Measurements from ENCODE around the gene STC2.
A peak's percentile ranks its signal among the peaks of the same experiment; 100 is the strongest.

The STC2 gene

GRCh38 chr5:173294673-173295320, 33.4 kb downstream of the STC2 start:
- Histone ChIP-seq H3K27ac (ENCODE audit: low read depth, low read length) (no peak overlapping the region), H4K20me1 (ENCODE audit: control insufficient read depth, insufficient read depth, low read depth, low read length) (no peaks in the 10 kb centered on the region), H3K4me2 (ENCODE audit: low read length) (peak overlapping the region; percentile 51), H3K27me3 (ENCODE audit: control insufficient read depth, low read length) (peaks cover 29% of the 10 kb centered on the region), H3K4me1 (ENCODE audit: control insufficient read depth, low read length) (peaks cover 8% of the 10 kb centered on the region), H3F3A (ENCODE audit: control insufficient read depth, insufficient read depth) (no peaks in the 10 kb centered on the region), H3K36me3 (ENCODE audit: control insufficient read depth, low read length) (no peaks in the 10 kb centered on the region), H3K9me2 (replicated peaks; ENCODE audit: control insufficient read depth, low read length) (no peaks in the 10 kb centered on the region), H3K4me3 (ENCODE audit: low read length) (no peak overlapping the region), H3K9me3 (ENCODE audit: control insufficient read depth, insufficient read depth, low read length) (no peaks in the 10 kb centered on the region), H3K79me2 (ENCODE audit: control insufficient read depth, low read length) (no peaks in the 10 kb centered on the region)
- no peak for TF ChIP-seq EZH2phosphoT487 (IDR thresholded peaks at IDR 0.05; ENCODE audit: borderline replicate concordance, low read length)
- TF ChIP-seq, protein P1, sequence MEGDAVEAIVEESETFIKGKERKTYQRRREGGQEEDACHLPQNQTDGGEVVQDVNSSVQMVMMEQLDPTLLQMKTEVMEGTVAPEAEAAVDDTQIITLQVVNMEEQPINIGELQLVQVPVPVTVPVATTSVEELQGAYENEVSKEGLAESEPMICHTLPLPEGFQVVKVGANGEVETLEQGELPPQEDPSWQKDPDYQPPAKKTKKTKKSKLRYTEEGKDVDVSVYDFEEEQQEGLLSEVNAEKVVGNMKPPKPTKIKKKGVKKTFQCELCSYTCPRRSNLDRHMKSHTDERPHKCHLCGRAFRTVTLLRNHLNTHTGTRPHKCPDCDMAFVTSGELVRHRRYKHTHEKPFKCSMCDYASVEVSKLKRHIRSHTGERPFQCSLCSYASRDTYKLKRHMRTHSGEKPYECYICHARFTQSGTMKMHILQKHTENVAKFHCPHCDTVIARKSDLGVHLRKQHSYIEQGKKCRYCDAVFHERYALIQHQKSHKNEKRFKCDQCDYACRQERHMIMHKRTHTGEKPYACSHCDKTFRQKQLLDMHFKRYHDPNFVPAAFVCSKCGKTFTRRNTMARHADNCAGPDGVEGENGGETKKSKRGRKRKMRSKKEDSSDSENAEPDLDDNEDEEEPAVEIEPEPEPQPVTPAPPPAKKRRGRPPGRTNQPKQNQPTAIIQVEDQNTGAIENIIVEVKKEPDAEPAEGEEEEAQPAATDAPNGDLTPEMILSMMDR (IDR thresholded peaks at IDR 0.05; ENCODE audit: low read depth, low read length, poor library complexity, severe bottlenecking): no peak

DNA sequence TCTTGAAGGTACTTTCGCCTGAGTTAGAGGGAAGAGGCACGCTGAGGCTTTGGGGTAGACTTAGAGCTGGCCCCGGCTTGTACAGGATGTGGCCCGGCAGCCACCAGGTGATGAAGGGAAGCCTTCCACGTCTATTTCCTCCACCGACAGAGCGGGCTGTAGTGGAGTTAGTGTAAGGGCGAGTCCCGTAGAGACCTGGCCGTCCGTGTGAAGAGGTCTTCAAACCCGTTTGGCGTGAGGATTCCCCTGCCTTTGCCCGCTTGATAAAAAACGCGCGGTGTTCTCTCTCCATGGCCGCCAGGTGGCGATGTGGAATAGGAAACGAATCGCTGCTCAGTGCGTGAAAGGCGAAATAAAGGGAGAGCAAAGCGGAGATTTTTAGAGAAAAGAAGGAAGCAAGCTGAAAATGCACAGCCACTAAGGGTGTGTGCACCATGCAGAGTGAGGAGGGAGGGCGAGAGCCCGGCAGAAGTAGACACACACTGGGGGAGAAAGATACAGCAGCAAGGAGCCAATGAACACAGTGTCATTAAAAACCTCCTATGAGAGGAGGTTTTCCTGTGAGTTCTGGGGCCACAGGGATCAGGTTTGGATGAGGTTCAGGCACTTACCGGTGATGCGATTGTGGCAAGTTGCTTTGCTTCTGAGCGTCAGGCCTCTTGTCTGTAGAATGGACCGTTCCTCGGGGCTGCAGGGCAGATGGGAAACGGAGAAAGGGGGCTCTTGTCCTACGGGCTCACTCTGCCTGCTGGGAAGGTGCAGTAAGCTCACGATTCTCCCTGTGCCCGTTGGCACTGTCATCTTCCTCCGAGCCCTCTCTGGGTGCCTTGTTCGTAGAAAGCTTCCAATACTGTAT, 34.2 kb downstream of the STC2 start:
- no peaks in the 10 kb centered on the region for H4K20me1 ChIP-seq (ENCODE audit: control insufficient read depth, insufficient read depth, low read depth, low read length)
- TF ChIP-seq, protein P1 (IDR thresholded peaks at IDR 0.05; ENCODE audit: low read depth, low read length, poor library complexity, severe bottlenecking): peak; percentile 96
- no peak for TF ChIP-seq EZH2phosphoT487 (IDR thresholded peaks at IDR 0.05; ENCODE audit: borderline replicate concordance, low read length)
- no peaks in the 10 kb centered on the region for H3F3A ChIP-seq (ENCODE audit: control insufficient read depth, insufficient read depth)
- no peaks in the 10 kb centered on the region for H3K9me3 ChIP-seq (ENCODE audit: control insufficient read depth, insufficient read depth, low read length)
- peak overlapping the region; percentile 51 for H3K4me2 ChIP-seq (ENCODE audit: low read length)
- H3K36me3 ChIP-seq (ENCODE audit: control insufficient read depth, low read length): no peaks in the 10 kb centered on the region
- no peak overlapping the region for H3K27ac ChIP-seq (ENCODE audit: low read depth, low read length)
- peaks cover 30% of the 10 kb centered on the region for H3K27me3 ChIP-seq (ENCODE audit: control insufficient read depth, low read length)
- no peaks in the 10 kb centered on the region for H3K9me2 ChIP-seq (replicated peaks; ENCODE audit: control insufficient read depth, low read length)
- no peaks in the 10 kb centered on the region for H3K79me2 ChIP-seq (ENCODE audit: control insufficient read depth, low read length)
- H3K4me1 ChIP-seq (ENCODE audit: control insufficient read depth, low read length): peaks cover 8% of the 10 kb centered on the region
- H3K4me3 ChIP-seq (ENCODE audit: low read length): peak overlapping the region; percentile 29

GRCh38 chr5:173291722-173292658, 36.2 kb downstream of the STC2 start:
- Histone ChIP-seq H3F3A (ENCODE audit: control insufficient read depth, insufficient read depth) (no peaks in the 10 kb centered on the region), H3K4me1 (ENCODE audit: control insufficient read depth, low read length) (peaks cover 8% of the 10 kb centered on the region), H3K9me2 (replicated peaks; ENCODE audit: control insufficient read depth, low read length) (no peaks in the 10 kb centered on the region), H4K20me1 (ENCODE audit: control insufficient read depth, insufficient read depth, low read depth, low read length) (no peaks in the 10 kb centered on the region), H3K4me3 (ENCODE audit: low read length) (no peak overlapping the region), H3K9me3 (ENCODE audit: control insufficient read depth, insufficient read depth, low read length) (no peaks in the 10 kb centered on the region), H3K79me2 (ENCODE audit: control insufficient read depth, low read length) (no peaks in the 10 kb centered on the region), H3K27ac (ENCODE audit: low read depth, low read length) (no peak overlapping the region), H3K27me3 (ENCODE audit: control insufficient read depth, low read length) (peaks cover 30% of the 10 kb centered on the region), H3K36me3 (ENCODE audit: control insufficient read depth, low read length) (no peaks in the 10 kb centered on the region), H3K4me2 (ENCODE audit: low read length) (no peak overlapping the region)
- TF ChIP-seq, protein P1 (IDR thresholded peaks at IDR 0.05; ENCODE audit: low read depth, low read length, poor library complexity, severe bottlenecking): no peak
- no peak for TF ChIP-seq EZH2phosphoT487 (IDR thresholded peaks at IDR 0.05; ENCODE audit: borderline replicate concordance, low read length)

All from DOHH2 (cell line).